GM18505 (cell line): Measurements from ENCODE around the gene DPCD.
"Not testable (repeated sequence)": the region's sequence is repeated elsewhere in the genome, so short reads cannot be mapped to it uniquely, and the experiment has no call there.

Experiments
- ATAC-seq: cut with Tn5 transposase; IDR thresholded peaks from one replicate; pipeline ENCODE4 v1.9.1; 2021; ENCODE audit not compliant: unreplicated experiment
- POLR2A ChIP-seq: IDR thresholded peaks from 4 replicates; pipeline ENCODE4 v1.6.1; 2011; ENCODE audit warnings: borderline replicate concordance; ENCODE audit not compliant: insufficient read depth, insufficient read length; ENCODE audit errors: extremely low read depth

The DPCD gene

GRCh38 chr10:101631821-101632475, 43.8 kb downstream of the DPCD start:
- ATAC-seq = no peak
- TF ChIP-seq POLR2A = no peak

DNA sequence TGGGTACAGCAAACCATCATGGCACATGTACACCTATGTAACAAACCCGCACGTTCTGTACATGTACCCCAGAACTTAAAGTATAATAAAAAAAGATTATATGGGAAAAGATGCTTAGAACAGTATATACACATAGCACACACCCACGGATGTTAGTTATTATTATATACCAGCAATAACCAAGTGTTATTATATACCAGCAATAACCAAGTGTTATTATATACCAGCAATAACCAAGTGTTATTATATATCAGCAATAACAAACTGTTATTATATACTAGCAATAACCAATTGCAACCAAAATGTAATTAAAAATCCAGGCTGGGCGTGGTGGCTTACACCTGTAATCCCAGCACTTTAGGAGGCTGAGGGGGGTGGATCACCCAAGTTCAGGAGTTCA, 45.4 kb downstream of the DPCD start:
- ATAC-seq = not testable (repeated sequence)

DNA sequence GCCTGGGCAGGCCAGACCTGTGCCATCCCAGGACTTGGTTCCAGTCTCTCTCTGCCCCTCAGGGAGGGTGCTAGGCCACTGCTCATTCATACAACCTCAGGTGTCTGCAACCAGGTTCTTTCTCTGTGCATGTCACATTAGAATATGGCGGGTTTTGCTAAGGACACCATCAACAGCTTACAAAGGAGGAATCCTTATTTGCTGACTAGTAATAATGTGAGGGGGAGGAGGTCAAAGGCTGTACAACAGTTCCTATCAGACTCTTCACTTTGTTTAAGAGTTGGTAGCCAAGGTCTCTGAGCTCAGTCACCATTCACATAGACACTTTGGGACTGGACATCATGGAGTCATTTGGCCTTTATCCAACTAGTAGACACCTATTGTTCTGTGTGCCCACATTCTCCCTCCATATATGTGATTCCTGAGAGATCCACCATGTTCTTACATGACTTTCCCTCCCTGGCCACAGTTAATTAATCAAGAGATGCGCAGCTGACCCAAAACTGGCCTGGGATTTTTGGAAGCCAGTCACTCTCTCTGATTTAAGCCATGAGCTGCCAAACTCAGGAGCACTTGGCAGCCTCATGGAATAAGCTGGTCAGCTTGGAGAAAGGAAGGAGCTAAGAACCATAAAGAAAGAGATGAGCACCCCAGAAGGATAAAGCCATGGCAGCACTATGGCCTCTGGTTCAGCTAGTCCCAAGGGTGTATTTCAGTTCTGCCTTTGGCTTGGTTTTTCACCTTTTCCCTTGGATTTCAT, 51.2 kb downstream of the DPCD start:
- no peak for ATAC-seq
- no peak for TF ChIP-seq POLR2A

DNA sequence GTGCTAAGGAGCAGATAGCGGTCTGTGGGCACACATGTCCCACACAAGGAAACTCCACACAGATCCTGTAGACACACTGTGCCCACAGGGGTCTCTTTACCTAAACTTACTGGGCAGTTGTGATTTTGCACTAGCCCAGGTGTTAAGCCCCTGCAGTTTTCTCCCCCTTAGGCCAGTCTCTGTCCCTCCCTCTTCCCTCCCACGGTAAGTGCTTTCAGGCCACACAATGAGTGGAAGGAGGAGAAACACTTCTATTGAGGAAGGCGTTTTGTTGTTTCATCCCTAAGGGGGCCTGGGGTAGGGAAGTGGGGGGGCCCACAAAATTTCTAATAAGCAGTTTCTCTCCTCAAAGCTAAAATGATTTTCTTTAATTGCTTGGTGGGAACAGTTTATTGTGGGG, 55.4 kb downstream of the DPCD start:
- no peak for ATAC-seq
- TF ChIP-seq POLR2A = no peak

DNA sequence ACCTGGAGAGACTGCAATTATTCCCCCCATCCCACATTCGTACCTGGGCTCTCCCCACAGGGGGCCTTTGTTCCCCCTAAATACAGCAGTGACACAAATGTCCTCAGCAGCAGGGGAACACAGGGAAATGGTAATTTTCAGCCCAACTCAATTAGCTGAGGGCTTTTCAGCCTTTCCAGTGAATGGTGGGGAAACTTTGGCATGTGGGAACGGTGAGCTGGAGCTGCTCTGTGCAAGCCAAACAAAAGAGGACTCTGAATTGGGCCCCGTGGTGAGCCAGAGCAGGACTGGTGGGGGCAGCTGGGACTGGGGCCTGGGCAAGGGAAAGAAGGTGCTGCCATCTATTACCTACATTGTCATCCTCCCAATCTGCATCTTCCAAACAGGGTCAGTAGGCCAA, 55.9 kb downstream of the DPCD start:
- no peak for TF ChIP-seq POLR2A
- ATAC-seq = no peak

GRCh38 chr10:101645659-101646058, 57.5 kb downstream of the DPCD start:
- no peak for ATAC-seq
- no peak for TF ChIP-seq POLR2A

DNA sequence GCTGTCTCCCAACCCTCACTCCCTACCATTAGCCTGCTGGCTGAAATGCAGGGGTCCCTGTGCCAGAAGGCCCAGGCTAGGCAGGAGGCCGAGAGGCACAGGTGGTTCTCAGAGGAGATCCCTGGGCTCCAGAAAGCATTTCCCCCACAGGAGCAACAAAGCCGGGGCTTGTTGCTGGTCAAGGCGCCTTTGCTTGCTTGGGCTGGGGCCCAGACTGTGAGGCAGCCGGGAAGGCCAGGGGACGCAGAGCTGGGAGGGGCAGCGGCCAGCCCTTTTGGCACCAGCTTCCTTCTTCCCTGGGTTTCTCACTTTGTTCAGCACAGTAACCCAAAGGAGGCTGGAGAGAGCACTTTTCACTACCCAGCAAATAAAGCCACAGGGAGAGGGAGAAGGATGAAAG, 58.2 kb downstream of the DPCD start:
- no peak for ATAC-seq
- TF ChIP-seq POLR2A = no peak

- TF ChIP-seq POLR2A = no peak
- no peak for ATAC-seq
These were observed 59.1 kb downstream of the DPCD start for GRCh38 chr10:101647255-101647654.

DNA sequence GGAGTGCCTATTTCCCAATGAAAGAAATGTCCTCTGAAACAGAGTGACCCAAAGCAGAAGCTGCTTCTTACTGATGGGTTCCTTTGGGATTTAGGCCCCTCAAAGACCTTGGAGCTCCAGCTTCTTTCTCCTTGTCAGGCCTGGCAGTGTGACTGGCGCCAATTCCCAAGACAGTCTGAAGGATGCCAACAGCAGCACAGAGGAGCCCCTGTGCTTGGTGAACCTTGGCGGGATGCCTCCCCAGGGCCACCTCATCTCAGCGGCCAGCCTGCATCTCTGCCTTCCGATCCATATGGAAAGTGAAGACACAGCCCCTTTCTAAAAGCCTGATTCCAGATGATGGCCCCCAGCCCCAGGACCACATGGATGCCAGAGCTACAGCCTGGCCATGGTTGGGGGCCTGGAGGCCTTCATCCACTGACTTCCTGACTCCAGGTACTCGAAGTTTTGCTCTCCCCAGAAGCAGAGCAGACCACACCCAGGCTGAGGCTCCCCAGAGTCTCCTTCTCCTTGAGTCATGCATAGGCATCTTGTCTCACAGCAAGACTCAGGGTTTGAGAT, 61.5 kb downstream of the DPCD start:
- ATAC-seq = no peak
- no peak for TF ChIP-seq POLR2A

GRCh38 chr10:101650863-101651262, 62.7 kb downstream of the DPCD start:
- no peak for TF ChIP-seq POLR2A
- no peak for ATAC-seq

DNA sequence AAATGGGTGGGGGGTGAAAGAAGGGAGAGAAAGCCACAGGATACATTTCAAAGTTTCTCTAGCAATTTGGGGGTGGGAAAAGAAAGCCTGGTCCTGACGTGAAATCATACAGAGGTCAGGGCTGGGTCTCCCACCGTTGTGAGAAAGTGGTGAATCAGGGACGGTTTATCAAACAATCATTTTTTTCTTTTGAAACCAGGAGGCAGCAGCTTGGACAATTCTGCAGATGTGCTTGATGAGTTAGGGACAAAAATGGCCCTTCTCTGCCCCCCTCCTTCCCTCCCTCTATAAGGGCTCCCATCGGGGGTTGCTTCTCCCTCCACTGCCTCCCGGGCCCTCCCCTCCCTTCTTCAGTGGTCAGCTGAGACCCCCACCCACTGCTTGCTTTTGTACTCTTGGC, 63.2 kb downstream of the DPCD start:
- ATAC-seq = no peak
- no peak for TF ChIP-seq POLR2A

DNA sequence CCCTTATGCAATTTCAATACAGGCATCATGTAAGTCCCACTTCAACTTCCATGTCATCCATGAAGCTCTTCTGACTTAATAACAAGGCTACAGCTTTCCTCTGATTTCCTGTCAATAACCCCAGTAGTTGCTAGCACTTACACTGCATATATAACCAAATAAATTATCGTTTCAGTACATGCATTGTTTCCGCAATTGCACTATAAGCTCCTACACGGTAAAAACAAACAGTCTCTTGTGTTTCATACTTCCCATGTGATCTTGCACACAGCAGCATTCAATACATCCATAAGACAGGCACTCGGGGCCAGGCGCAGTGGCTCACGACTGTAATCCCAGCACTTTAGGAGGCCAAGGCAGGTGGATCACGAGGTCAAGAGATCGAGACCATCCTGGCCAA, 65.4 kb downstream of the DPCD start:
- ATAC-seq = no peak
- no peak for TF ChIP-seq POLR2A

DNA sequence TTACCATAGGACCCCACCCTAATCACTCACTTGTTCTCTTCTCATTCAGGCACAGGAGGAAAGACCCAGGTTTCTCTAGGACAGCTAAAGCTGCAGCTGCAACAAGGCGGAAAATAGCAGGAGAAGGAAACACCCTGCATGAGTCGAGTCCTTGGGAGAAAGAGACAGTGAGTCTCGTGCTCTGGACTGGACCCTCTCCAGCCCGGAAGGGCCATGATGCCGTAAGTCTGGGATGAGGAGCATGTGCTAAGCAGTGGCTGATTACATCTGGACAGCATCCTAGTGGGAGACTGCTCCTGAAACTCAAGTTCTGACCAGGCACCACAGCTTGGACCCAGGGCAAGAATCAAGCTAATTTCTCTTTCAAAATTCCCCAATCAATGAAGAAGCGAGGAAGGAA, 67.4 kb downstream of the DPCD start:
- TF ChIP-seq POLR2A = no peak
- ATAC-seq = no peak

DNA sequence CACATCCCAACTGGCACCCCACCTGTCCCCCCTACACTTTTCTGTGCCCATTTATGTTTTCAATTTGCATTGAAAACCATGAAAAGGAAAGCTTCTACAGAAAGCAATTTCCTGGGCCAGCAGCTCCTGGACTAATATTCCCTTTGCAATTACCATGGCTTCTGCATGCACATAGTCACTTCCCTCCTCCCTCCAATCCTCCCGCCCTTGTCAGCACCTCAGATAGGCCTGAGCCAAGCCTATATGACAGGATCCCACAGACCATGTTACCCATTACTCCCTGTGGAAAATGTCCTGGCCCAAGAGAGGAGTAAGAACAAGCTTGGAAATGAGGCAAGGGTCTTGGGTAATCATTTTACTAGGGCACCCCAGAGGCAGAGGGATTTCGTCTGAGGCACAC, 68.8 kb downstream of the DPCD start:
- ATAC-seq = no peak
- no peak for TF ChIP-seq POLR2A
